Measurements from ENCODE around the gene POMGNT1. TPM values are rescaled to one million over a fixed set of nuclear protein-coding genes. Genes with fewer than 3 reads are reported as not detected.
"Not testable (repeated sequence)": the region's sequence is repeated elsewhere in the genome, so short reads cannot be mapped to it uniquely, and the experiment has no call there.

Gene POMGNT1
- 142 TPM for total RNA-seq
- long read RNA-seq, transcript POMGNT1-201 (22 exons, 2,728 nt): major isoform, 159 of 247 reads
- long read RNA-seq, partial matches to known transcripts: 16 of 247 reads
- long read RNA-seq, other reads (novel, unspliced or antisense): 72 of 247 reads

GRCh38 chr1:46197964-46198811 is at the start of gene POMGNT1:
POMGNT1 (minus strand) TSS chr1:46198434; CDS start chr1:46197821, 613 bp downstream.
- no peaks in the 10 kb centered on the region for H3K9me3 ChIP-seq (replicated peaks)
- H3K4me1 ChIP-seq: peaks cover 58% of the 10 kb centered on the region
- peaks cover 25% of the 10 kb centered on the region for H3K36me3 ChIP-seq
- TF ChIP-seq, protein P1, sequence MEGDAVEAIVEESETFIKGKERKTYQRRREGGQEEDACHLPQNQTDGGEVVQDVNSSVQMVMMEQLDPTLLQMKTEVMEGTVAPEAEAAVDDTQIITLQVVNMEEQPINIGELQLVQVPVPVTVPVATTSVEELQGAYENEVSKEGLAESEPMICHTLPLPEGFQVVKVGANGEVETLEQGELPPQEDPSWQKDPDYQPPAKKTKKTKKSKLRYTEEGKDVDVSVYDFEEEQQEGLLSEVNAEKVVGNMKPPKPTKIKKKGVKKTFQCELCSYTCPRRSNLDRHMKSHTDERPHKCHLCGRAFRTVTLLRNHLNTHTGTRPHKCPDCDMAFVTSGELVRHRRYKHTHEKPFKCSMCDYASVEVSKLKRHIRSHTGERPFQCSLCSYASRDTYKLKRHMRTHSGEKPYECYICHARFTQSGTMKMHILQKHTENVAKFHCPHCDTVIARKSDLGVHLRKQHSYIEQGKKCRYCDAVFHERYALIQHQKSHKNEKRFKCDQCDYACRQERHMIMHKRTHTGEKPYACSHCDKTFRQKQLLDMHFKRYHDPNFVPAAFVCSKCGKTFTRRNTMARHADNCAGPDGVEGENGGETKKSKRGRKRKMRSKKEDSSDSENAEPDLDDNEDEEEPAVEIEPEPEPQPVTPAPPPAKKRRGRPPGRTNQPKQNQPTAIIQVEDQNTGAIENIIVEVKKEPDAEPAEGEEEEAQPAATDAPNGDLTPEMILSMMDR (IDR thresholded peaks at IDR 0.05; ENCODE audit: borderline replicate concordance): no peak
- peak within 1 kb of the TSS; percentile 77 for H3K4me3 ChIP-seq
- H3K27me3 ChIP-seq (ENCODE audit: low read depth): no peaks in the 10 kb centered on the region
- DNase-seq: peak; percentile 76
- intact Hi-C loops (cut with micrococcal nuclease): no loop called here
- peak within 1 kb of the TSS; percentile 92 for H3K27ac ChIP-seq (replicated peaks)

DNA sequence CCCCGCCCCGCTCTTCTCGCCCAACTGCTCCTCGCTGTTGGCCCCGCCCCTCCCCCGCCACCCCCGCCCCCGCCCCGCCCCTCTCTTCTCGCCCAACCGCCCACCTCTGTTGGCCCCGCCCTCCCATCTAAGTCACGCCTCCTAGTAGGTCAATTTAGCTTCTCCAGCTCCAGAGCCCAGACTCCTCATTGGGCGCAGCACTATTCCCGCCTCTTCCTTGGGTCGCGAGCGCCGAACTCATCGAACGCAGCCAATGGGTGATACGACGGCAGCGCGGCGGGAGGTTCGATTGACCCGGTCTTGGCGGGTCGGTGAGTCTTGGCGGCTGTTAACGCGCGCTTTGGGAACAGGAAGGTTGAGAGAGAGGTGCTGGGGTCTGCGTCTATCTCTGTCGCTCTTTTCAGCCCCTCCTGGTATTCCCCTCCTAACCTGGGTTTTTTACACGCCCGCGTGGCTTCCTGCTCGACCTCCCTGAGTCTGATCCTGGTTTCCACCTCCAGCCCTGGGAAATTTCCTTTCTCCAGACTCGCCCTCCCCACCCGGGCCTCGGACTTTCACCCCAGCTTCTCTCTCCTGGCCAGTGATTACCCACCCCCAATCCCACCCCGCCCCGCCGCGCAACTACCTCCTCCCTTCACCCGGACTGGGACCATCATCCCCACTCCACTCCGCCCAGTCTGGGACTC is 49.3 kb upstream of the POMGNT1 start, which contains the start of gene RAD54L:
Gene RAD54L (plus strand): TSS at position 328 of the 686 bp plus-strand sequence. CDS start 643 bp downstream, outside the sequence.
- peak; percentile 98 for DNase-seq
- H3K27me3 ChIP-seq (ENCODE audit: low read depth): no peaks in the 10 kb centered on the region
- TF ChIP-seq, protein P1 (IDR thresholded peaks at IDR 0.05; ENCODE audit: borderline replicate concordance): no peak
- peaks cover 23% of the 10 kb centered on the region for H3K4me1 ChIP-seq
- H3K9me3 ChIP-seq (replicated peaks): no peaks in the 10 kb centered on the region
- peak within 1 kb of the TSS; percentile 77 for H3K4me3 ChIP-seq
- no peaks in the 10 kb centered on the region for H3K36me3 ChIP-seq
- intact Hi-C loops (cut with micrococcal nuclease): no loop called here
- peak within 1 kb of the TSS; percentile 88 for H3K27ac ChIP-seq (replicated peaks)

- TF ChIP-seq, protein P1 (IDR thresholded peaks at IDR 0.05; ENCODE audit: borderline replicate concordance): no peak
- intact Hi-C loops (cut with micrococcal nuclease): no loop called here
These were observed 48.6 kb upstream of the POMGNT1 start for GRCh38 chr1:46246548-46247435.

DNA sequence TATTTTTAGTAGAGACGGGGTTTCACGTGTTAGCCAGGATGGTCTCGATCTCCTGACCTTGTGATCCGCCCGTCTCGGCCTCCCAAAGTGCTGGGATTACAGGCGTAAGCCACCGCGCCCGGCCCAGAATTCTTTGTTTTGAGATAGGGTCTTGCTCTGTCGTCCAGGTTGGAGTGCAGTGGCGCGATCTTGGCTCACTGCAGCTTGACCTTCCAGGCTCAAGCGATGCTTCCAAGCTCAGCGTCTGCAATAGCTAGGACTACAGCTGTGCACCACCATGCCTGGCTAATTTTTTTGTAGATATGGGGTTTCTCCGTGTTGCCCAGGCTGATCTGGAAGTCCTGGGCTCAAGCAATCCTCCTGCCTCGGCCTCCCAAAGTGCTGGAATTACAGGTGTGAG is 47.9 kb upstream of the POMGNT1 start:
- DNase-seq; H3K36me3 ChIP-seq; H3K27me3 ChIP-seq (ENCODE audit: low read depth); H3K9me3 ChIP-seq (replicated peaks); intact Hi-C loops (cut with micrococcal nuclease): not testable (repeated sequence)
- Histone ChIP-seq H3K4me3 (peak overlapping the region; percentile 77), H3K4me1 (peaks cover 23% of the 10 kb centered on the region), H3K27ac (replicated peaks) (peak overlapping the region; percentile 88)

More at GRCh38 chr1:46246548-46247435, 48.6 kb upstream of the POMGNT1 start:
- H3K4me3 ChIP-seq: peak overlapping the region; percentile 77
- H3K4me1 ChIP-seq: peaks cover 23% of the 10 kb centered on the region
- peak overlapping the region; percentile 88 for H3K27ac ChIP-seq (replicated peaks)
- no peaks in the 10 kb centered on the region for H3K36me3 ChIP-seq
- no peaks in the 10 kb centered on the region for H3K27me3 ChIP-seq (ENCODE audit: low read depth)
- peak; percentile 44 for DNase-seq
- H3K9me3 ChIP-seq (replicated peaks): no peaks in the 10 kb centered on the region

GRCh38 chr1:46244656-46245371 is 46.6 kb upstream of the POMGNT1 start:
- Histone ChIP-seq H3K27me3 (ENCODE audit: low read depth) (no peaks in the 10 kb centered on the region), H3K4me1 (peaks cover 23% of the 10 kb centered on the region), H3K36me3 (no peaks in the 10 kb centered on the region), H3K4me3 (no peak overlapping the region), H3K27ac (replicated peaks) (peak overlapping the region; percentile 21), H3K9me3 (replicated peaks) (no peaks in the 10 kb centered on the region)
- no peak for DNase-seq
- TF ChIP-seq, protein P1 (IDR thresholded peaks at IDR 0.05; ENCODE audit: borderline replicate concordance): peak; percentile 45
- intact Hi-C loops (cut with micrococcal nuclease): no loop called here

- H3K4me3 ChIP-seq; DNase-seq; intact Hi-C loops (cut with micrococcal nuclease); H3K27ac ChIP-seq (replicated peaks); H3K36me3 ChIP-seq; H3K9me3 ChIP-seq (replicated peaks); H3K27me3 ChIP-seq (ENCODE audit: low read depth): not testable (repeated sequence)
- H3K4me1 ChIP-seq: peaks cover 23% of the 10 kb centered on the region
These were observed 45.6 kb upstream of the POMGNT1 start for GRCh38 chr1:46243831-46244230.

Measured in left ventricle myocardium inferior (tissue), 1 donor.